NCI-H2227 treated with DMSO at 0.1 percent for 48 hours (cell line): ENCODE data around the gene RAB14.
A peak's percentile ranks its signal among the peaks of the same experiment; 100 is the strongest.

ENCODE experiments used
- DNase-seq: peaks from one replicate; lab custom pipeline; 2025; lab: John Stamatoyannopoulos, UW

The RAB14 gene

DNA sequence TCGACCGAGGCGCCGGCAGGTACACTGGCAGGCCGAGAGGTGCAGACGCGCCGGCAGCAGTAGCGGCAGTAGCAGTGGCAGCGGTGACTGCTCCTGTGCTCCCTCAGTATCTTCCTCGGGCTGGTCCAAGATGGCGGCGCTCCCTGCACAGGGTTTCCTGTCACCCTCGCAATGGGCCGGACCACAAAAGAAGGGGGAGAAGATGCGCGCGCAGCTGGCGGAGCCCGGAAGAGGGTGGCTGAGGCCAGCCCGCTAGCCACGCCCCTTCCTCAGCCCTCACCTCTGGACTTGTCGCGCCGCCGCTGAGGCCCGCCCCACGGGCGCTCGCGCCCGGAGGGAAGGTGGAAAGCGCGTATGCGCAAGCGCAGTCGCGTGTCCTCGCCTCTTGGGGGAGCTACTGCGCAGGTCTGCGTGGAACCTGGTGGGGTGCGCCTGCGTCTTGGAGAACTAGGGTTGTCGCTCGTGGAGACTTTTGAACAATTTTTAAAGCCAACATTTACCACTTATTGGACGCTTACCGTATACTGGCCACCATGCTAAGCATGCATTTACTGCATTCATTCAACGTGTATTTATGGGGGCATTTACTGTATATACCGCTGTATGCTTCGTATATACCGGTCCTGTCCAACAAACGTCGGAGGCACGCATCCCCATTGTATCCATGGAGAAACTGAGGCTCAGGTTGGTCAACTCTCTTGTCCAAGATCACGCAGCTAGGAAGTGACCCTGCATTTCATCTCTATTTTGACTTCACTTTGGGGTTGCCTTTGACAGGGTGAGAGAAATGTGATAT, at the start of gene RAB14:
TSS of gene RAB14 (minus strand) at position 132 of the 796 bp plus-strand sequence. CDS start 8,457 bp downstream, outside the sequence.
- DNase-seq = peak; percentile 94

DNA sequence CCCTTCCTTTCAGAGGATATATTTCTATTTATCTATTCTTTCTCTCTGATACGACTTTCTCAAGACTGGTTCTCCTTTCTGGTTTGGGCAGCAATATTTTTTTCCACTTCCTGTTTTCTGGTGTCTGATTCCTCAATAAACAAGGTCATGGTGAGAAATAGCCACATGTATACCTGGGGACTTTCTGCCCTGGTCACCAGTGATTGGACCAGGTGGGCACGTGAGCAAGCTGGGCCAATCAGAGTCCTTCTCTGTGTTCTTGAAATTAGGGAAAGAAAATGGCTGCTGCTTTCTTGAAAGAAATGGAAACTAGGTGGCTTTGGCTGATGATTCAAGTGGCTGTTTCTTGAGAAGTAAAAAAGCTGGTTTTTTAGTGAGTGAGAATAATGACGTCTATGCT, 47.9 kb upstream of the RAB14 start:
- DNase-seq = no peak

DNA sequence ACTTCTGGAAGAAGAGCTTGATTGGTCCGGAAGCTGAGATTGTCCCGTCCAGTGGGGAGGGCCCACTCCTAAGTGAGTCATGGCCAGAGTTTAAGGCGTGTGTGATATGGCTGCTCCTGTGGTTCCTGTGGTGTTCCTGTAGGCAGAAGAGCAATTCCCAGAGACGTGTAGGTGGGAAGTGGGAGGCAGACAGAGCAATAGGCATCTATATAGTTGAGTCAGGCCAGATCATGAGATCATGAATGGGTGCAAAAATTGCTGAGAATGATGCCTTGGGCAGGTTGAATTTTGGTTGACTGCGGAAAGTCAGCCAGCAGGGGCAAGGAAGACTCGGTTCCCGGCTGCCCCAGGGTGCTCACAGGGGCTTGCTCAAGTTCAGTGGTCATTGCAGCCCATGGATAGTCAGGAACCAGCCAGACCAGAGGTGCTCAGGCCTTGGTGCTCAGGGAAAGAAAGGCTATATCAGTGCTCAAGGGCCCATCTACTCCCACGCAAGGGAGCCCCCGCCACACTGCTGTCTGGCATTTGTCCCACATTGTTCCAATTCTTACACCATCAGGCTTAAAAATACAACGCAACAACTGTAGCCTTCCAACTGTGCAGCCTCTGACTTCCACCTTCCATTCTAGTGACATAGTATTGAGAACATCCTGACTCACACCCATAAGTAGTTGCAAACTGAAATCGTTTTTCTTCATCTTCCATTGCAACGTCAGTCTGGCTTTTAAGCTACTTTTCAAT, 45.3 kb upstream of the RAB14 start:
- DNase-seq = no peak

DNA sequence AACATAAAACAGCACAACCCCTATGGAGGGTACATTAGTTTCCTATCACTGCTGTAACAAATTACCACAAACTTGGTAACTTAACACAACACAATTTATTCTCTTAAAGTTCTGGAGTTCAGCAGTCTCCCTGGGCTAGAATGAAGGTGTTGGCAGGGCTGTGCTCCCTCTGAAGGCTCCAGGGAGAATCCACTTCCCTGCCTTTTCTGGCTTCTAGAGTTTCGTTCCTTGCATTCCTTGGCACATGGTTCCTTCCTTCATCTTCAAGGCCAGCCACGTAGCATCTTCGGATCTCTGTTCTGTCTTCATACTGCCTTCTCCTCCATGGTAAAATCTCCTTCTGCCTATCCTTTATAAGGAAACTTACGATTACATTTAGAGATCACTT, 41.3 kb upstream of the RAB14 start:
- DNase-seq = no peak

DNA sequence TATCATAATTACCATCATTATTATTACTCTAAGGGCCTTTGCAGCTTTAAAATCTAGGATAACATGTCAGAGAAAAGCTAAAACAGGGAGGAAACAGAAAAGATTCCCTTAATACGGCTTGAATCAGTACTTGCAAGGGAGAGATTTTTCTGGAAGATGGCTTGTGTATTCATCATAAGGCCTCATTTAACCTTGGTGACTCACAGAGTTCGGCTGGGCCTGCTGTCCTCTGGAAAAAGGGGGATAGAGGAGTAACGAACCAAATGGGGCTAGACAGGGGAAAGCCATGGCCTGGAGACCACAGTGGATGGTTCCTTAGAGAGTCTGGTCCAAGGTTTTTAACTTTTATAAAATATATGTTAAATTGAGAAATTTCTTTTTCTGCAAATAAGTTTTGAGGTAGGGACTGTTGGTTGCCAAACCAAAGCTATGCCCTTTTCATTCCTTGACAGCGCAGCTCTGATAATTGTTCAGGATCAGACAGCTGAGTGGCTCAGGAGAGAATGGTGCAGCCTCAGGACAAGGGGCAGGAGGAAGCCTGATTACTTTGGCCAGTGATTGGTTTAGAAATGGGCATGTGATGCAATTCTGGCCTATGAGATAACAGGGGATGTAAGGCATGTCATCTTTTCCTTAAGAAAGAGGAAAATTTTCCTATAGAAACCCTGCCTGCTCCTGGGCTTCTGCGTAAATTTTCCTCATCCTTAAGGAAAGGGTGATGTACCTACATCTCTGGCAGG, 40.7 kb upstream of the RAB14 start:
- no peak for DNase-seq

DNA sequence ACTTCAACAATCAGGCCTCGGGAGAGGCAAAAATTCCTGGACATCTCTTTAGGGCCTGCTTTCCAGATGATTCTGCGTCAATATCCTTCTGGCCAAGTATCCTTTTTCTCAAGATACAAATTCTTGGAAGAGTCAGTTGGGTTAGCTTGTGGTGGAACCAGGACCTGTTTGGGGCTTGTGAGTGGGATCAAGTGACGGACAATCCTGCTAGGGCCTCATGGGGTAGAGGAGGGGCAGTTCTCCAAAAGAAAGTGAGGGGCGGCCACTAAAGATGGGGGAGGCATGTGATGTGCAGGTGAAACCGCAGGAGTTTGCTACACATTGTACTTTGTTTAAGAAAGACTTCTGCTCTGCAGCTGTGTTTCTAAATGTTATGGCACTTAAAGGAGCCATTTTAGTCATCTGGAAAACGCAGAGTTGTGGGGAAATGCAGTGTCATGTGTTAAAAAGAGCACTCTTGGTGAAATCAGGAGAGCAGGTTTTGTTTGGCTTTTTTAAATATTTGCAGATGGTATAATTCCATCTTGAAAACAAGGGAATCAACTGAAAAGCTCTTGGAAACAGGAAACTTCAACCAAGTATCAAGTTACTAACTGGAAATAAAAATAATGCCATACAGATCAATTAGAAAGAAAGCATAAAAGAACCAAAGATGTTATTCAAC, 38.9 kb upstream of the RAB14 start:
- DNase-seq = no peak

DNA sequence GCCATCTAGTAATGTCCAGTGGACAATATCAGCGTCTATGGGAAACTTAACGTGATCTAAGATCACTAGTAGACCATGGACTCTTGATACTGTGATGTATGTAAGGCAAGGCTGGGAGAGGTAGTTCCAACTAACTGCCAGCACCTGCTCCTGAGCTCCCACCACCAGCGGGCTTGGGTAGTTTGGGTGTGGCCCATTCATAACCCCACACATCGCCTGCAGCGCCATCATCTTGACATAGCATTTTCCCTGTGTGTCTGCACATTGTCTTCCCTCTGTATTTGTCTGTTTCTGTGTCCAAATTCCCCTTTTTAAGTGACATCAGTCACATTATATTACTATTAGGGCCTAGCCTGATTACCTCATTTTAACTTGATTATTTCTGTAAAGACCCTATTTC, 38.2 kb upstream of the RAB14 start:
- DNase-seq = no peak

DNA sequence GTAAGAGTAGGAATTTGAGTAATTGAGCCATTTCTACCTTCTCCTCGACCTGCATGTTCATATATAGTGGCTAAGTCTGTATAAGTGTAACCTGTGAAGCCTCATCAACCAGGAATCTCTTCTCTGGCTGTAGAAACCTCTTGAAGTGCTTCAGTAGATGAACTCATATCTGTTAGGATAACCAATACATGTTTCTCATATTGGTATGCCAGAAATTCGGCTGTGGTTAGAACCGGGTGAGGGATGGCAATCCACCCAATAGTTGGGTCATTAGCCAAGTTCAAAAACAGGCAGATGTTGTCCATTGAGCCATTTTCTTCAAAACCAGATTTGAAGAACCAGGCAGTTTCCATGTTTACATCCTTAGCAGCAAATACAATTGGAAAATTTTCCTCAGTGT, 37.4 kb upstream of the RAB14 start:
- no peak for DNase-seq

DNA sequence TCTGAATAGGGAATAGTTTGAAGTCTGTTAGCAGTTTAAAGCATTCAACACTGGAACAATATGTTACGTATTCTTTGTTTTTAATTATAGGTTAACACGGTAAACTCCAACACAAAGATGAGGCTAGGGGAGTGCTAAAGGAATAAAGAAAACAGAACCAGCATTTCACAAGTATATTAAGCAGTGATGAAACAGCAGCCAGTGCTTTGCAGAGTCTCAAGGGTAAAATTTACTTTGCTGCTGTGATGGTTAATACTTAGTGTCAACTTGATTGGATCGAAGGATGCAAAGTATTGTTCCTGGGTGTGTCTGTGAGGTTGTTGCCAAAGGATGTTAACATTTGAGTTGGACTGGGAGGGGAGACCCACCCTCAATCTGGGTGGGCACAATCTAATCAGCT, 36.2 kb upstream of the RAB14 start:
- no peak for DNase-seq

DNA sequence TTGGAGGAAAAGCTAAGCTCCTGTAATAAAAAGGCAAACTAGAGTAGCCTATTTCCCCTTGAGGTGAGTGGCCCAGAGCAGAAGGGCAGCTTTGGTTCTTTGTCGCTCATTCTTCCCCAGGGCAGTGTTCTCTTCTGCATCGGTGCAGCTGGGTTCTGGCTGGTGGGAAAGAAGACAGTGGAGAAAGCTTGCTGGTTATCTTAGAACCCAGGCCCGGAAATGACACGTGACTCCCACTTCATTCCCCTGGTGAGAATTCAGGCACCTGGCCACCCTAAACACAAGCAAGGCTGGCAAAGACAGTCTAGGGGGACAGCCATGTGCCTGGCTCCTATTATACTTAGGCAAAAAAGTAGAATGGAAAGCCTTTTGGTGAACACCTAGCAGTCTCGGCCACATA, 33.8 kb upstream of the RAB14 start:
- DNase-seq = no peak

DNA sequence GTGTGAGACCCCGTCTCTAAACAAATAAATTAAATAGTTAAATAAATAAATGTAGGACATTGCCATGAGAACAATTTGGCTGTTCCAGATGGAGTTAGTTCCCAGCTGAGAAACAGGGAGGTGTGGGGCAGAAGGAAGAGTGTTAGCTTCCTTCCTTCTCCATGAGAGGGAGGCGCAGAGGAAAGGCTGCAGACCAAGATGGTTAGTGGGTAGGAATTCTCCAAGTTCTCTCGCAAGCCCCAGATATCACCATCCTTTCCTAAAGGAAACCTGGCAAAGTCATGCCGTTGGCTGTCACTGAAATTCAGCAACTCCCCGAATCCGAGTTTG, 33.1 kb upstream of the RAB14 start:
- no peak for DNase-seq

DNA sequence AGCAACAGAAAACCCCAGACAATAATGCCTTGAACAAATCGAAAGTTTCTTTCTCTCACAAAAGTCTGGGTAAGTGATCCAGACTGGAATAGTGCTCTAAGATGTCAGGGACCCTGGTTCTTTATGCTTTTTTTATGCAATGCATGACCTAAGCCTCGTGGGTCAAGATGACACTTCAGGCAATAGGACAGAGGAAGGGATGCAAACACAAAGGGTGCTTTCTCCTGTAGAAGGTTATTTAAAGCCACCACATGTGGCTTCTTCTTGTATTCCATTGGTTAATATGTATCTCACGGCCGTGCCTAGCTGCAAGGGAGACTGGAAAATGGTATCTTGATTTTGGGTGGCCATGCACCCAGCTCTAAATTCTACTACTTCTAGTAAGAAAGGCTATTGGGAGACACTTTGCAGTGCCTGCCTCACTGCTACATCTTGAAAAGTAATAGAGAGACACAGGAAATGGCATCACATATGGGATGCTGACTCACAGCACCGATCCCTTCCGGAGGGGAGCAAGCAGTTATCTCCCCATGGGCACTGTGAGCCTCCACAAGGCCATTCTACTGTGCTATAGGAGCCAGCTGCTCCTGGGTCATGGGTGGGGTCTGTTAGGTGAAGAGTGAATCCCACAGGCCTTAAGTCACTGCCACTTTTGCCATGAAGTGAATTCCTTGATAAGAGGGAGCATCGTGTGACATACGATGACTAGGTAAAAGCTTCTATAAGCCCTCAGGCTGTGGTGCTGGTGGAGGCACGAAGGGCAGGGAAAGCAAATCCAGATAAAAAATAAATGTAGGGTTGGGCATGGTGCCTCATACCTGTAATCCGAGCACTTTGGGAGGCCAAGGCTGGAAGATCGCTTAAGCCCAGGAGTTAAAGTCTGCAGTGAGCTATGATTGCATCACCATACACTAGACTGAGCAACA, 32.5 kb upstream of the RAB14 start:
- no peak for DNase-seq

DNA sequence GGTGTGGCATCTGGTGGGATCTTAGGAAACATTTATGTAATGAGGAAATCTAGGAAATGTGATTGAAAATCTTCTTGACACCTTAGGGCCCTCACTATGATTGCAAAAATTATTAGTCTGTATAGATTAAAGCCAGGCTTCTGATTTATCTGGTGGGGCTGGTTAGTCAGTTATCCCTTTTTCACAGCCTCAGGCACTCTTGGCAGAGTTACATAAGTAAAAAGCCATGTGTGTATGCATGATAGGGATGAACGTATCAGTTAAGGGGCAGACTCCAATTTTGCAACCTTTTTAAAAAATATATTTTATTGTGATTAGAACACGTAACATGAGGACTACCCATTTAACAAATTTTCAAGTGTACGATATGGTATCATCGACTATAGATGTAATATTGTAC, 30.6 kb upstream of the RAB14 start:
- no peak for DNase-seq

DNA sequence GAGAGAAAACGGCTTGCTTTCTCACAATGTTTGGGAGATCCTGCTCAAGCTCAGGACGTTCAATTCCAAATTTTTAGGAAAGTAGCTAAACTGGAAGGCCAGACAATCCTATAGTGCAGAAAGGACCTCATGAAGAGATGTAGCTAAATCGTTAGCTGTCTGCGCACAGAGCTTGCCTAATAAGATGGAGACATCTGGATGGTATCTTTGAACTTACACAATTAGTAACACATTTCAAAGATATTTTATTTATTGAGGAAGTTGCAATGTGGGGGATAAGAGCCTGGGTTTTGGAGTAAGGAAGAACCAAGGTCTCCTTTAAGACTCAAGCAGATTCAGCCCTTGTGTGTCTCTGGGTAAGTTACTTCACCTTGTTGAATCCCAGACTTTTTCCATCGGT, 28.6 kb upstream of the RAB14 start:
- no peak for DNase-seq

DNA sequence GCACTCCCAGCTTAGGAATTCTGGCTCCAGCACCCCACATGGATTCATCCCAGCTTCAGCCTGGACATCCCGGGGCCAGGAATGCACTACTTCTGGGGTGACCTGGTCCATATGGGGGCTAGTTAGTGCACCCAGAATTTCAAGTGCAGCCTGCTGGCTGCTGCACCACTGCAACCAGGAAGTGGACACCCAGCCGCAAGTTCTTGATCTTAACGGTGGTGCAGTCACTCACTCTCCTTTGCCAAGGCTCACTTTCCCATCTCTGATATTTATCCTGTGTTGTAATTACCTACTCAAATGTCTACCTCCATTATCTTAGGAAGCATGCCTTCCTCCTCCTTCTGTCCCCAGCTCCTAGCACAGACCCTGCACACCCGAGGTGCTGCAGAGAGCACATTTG, 26.2 kb upstream of the RAB14 start:
- DNase-seq = no peak

DNA sequence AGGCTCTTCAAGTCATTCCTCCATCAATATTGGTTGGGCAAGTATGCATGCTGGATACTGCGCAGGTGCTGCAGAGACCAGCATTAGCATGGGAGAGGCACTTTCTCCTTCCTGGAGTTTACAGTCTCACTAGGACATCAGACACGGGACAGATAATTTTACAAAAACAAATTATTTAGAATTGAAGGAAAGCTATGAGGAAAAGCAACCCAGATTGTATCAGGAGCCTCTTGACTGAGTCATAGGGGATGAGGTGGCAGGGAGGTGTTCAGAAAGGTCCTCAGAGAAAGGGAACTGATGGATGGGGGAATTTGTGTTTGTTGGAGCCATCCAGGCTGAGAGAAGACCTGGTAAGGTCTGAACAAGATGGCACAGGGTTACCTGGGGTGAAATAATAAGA, 24.5 kb upstream of the RAB14 start:
- no peak for DNase-seq

DNA sequence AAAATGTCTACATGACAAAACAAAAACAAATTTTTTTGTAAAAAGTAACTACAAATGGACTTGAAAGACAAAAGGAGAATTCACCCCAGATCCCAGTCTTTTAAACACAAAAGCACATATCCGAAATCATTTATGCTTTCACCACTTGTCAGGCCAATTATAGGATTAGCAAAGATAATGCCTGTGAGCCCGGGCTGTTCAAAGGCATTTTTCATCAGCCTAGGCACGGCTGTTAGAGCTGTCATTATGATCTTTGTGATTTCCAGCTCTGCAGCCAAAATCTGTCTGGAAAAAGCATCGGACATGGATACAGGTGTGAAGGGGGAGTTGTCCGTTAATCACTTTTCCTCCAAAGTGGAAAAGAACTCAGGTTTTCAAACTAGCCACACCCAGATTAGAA, 23.6 kb upstream of the RAB14 start:
- peak; percentile 11 for DNase-seq

DNA sequence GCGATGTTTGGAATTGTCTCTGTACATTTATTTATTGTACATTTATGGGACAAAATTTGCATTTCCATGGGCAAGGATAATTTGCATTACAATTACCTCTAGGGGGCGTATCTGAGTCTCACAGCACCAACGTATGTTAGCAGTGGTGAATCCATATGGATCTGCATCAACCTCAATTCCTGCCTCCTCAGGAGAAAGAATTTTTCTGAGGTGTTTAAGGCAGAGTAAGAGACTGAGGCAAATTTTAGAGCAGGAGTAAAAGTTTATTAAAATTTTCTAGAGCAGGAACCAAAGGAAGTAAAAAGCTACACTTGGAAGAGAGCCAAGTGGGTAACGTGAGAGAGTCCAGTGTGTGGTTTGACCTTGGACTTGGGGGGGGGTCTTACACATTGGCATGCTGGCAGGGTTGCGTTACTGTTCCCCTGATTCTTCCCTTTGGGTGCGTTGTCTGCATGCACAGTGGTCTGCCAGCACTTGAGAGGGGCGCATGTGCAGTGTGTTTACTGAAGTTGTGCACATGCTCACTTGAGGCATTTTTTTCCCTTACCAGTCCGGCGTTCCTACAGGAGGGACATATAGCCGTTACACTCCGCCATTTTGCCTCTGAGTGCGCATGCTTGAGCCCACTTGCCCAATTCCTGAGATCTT, 21.0 kb upstream of the RAB14 start:
- DNase-seq = peak; percentile 16

DNA sequence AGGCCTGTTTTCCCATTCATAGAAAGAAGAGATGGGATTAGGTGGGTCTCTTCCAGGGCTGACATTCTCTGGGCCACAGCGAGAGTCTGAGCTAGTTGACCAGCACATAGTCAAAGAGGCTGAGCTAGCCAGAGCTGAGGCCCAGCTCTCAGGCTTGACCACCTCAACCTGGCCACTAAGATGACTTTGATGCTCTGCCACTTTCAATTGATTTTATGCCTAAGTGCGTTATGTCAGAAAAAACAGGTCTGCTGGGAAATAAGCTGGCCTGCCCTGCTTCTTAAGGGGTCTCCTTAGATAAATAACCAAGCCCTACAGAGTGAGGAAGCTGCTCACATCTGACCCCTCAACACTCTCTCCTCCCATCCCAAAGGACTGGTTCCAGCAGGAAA, 20.0 kb upstream of the RAB14 start:
- DNase-seq = no peak

DNA sequence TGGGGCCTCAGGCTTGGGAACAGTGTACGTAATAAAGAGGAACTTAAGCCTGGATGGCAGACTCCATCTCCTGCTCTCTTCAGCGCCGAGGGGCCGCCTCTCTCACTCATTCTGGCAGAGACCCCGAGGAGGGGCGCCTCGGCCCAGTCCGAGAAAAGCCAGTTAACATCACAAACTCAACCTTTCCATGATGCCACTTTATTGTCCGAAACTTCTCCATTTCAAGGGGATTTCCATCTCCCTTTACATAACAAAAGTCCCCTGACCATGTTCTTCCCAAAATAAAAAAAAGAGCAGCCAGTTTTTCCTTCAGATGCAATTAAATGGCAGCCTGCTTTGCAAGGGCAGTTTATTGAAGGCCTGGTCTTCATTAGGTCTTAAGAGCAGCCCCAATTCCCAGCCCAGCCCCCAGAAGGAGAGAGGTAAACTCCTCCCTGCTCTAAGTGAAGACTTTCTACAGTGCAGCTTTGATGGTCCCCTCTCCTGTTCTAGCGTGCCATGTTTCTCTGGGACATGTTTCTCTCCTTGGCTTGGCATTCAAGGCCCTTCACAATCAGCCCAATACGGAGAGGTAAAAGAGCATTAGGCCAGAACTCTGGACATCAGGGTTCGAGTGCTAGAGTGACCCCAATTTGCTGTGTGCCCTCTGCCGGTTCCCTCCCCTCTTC, 19.5 kb upstream of the RAB14 start:
- DNase-seq = no peak
